HL-60 (cell line): Measurements from ENCODE around the gene EIF1AX.

Experiments used
- CTCF ChIP-seq: IDR thresholded peaks from one replicate; pipeline ENCODE4 v1.5.1; 2011; ENCODE audit warnings: low read length, control low read depth, inconsistent platforms; ENCODE audit not compliant: insufficient read depth
- POLR2AphosphoS5 ChIP-seq: IDR thresholded peaks from 2 replicates; pipeline ENCODE4 v1.6.1; 2012; ENCODE audit warnings: low read depth

GRCh38 chrX:20089845-20090244, 51.8 kb downstream of the EIF1AX start:
- TF ChIP-seq CTCF (no peak), POLR2AphosphoS5 (no peak)
